MM.1S (cell line): ENCODE results near the gene CRYBA2.

Experiments
- DNase-seq: peaks from one replicate; pipeline ENCODE4 v3.0.0-alpha.2; 2015
- H2AFZ ChIP-seq: fragments of 300-600 bp; sonication (generic); 2 replicates; pipeline ENCODE4 v1.6.0; 2016; ENCODE audit warnings: antibody characterized with exemption, low read length
- H3F3A ChIP-seq: fragments of 300-600 bp; sonication (generic); 2 replicates; pipeline ENCODE4 v1.6.1; 2016; ENCODE audit warnings: mild to moderate bottlenecking, antibody characterized with exemption, low read length, moderate library complexity, mixed read lengths; ENCODE audit not compliant: insufficient read depth
- H3K27ac ChIP-seq: fragments of 300-600 bp; sonication (generic); 2 replicates; pipeline ENCODE4 v1.5.1; 2016; ENCODE audit warnings: mild to moderate bottlenecking, low read length
- H3K27me3 ChIP-seq: fragments of 300-600 bp; sonication (generic); replicated peaks from 2 replicates; pipeline ENCODE4 v1.6.0; 2016; ENCODE audit warnings: low read length; ENCODE audit not compliant: insufficient read depth
- H3K36me3 ChIP-seq: fragments of 300-600 bp; sonication (generic); replicated peaks from 2 replicates; pipeline ENCODE4 v1.6.1; 2016; ENCODE audit warnings: mild to moderate bottlenecking, low read length, mixed read lengths; ENCODE audit not compliant: insufficient read depth
- H3K4me1 ChIP-seq: fragments of 300-600 bp; sonication (generic); 2 replicates; pipeline ENCODE4 v1.6.1; 2016; ENCODE audit warnings: low read length, mixed read lengths
- H3K4me2 ChIP-seq: fragments of 300-600 bp; sonication (generic); 2 replicates; pipeline ENCODE4 v1.6.0; 2016; ENCODE audit warnings: low read depth, low read length
- H3K4me3 ChIP-seq: fragments of 300-600 bp; sonication (generic); 2 replicates; pipeline ENCODE4 v1.5.1; 2016; ENCODE audit warnings: low read length, mixed read lengths
- H3K79me2 ChIP-seq: fragments of 300-600 bp; sonication (generic); 2 replicates; pipeline ENCODE4 v1.6.1; 2016; ENCODE audit warnings: mixed run types, low read length, mixed read lengths
- H3K9ac ChIP-seq: fragments of 300-600 bp; sonication (generic); 2 replicates; pipeline ENCODE4 v1.6.1; 2016; ENCODE audit warnings: low read length, mixed read lengths
- H3K9me2 ChIP-seq: fragments of 300-600 bp; sonication (generic); replicated peaks from 2 replicates; pipeline ENCODE4 v1.6.1; 2016; ENCODE audit warnings: mild to moderate bottlenecking, low read length, mixed read lengths; ENCODE audit not compliant: insufficient read depth
- H3K9me3 ChIP-seq: fragments of 300-600 bp; sonication (generic); replicated peaks from 2 replicates; pipeline ENCODE4 v1.6.1; 2016; ENCODE audit warnings: mild to moderate bottlenecking, low read length, mixed read lengths; ENCODE audit not compliant: insufficient read depth
- H4K20me1 ChIP-seq: fragments of 300-600 bp; sonication (generic); 2 replicates; pipeline ENCODE4 v1.6.1; 2016; ENCODE audit warnings: mild to moderate bottlenecking, low read length, moderate library complexity, mixed read lengths; ENCODE audit not compliant: insufficient read depth
- CTCF ChIP-seq: fragments of 300-600 bp; sonication (generic); IDR thresholded peaks from 2 replicates; pipeline ENCODE4 v1.5.1; 2016; ENCODE audit warnings: antibody characterized with exemption, low read length, mixed read lengths
- EZH2 ChIP-seq: fragments of 300-600 bp; sonication (generic); optimal IDR thresholded peaks from 2 replicates; pipeline ENCODE3; 2017; ENCODE audit warnings: low read depth, mild to moderate bottlenecking, antibody characterized with exemption, low read length, mixed read lengths
- EZH2phosphoT487 ChIP-seq: fragments of 300-600 bp; sonication (generic); IDR thresholded peaks from 2 replicates; pipeline ENCODE4 v1.6.1; 2018; ENCODE audit warnings: antibody characterized with exemption, low read length

CRYBA2 gene

GRCh38 chr2:218953366-218953954 is 39.8 kb downstream of the CRYBA2 start:
- no peaks in the 10 kb centered on the region for H3F3A ChIP-seq
- peak; percentile 14; the same call in 1 of the 2 replicates for TF ChIP-seq CTCF
- TF ChIP-seq EZH2, result no peak

GRCh38 chr2:218952160-218952559 is 41.1 kb downstream of the CRYBA2 start:
- H3K9me3 ChIP-seq, result no peaks in the 10 kb centered on the region
- no peaks in the 10 kb centered on the region for H3K9me2 ChIP-seq
- H3K36me3 ChIP-seq, result no peaks in the 10 kb centered on the region
- no peaks in the 10 kb centered on the region for H4K20me1 ChIP-seq
- no peaks in the 10 kb centered on the region for H3K79me2 ChIP-seq
- peaks cover 45% of the 10 kb centered on the region for H3K27me3 ChIP-seq
- no peaks in the 10 kb centered on the region for H3K4me1 ChIP-seq
- H3F3A ChIP-seq, result no peaks in the 10 kb centered on the region
- no peak for DNase-seq
- H3K4me2 ChIP-seq, result no peak overlapping the region
- no peak overlapping the region for H2AFZ ChIP-seq
- no peak for TF ChIP-seq CTCF
- H3K4me3 ChIP-seq, result no peak overlapping the region
- H3K9ac ChIP-seq, result no peak overlapping the region
- H3K27ac ChIP-seq, result no peak overlapping the region

More at GRCh38 chr2:218953366-218953954, 39.8 kb downstream of the CRYBA2 start:
- H3K27me3 ChIP-seq, result peaks cover 51% of the 10 kb centered on the region
- no peak overlapping the region for H3K9ac ChIP-seq
- no peaks in the 10 kb centered on the region for H3K9me3 ChIP-seq
- no peak overlapping the region for H3K4me3 ChIP-seq
- no peaks in the 10 kb centered on the region for H3K9me2 ChIP-seq
- no peak overlapping the region for H3K27ac ChIP-seq
- no peaks in the 10 kb centered on the region for H3K36me3 ChIP-seq
- no peak for DNase-seq
- no peaks in the 10 kb centered on the region for H4K20me1 ChIP-seq
- no peak overlapping the region for H2AFZ ChIP-seq
- no peaks in the 10 kb centered on the region for H3K4me1 ChIP-seq
- H3K79me2 ChIP-seq, result no peaks in the 10 kb centered on the region
- H3K4me2 ChIP-seq, result no peak overlapping the region

- no peak for DNase-seq
- H3K9ac ChIP-seq, result no peak overlapping the region
- no peaks in the 10 kb centered on the region for H3K9me2 ChIP-seq
- no peak overlapping the region for H3K27ac ChIP-seq
- no peaks in the 10 kb centered on the region for H3K4me1 ChIP-seq
- no peaks in the 10 kb centered on the region for H4K20me1 ChIP-seq
- H3K79me2 ChIP-seq, result no peaks in the 10 kb centered on the region
- H3K9me3 ChIP-seq, result no peaks in the 10 kb centered on the region
- no peak overlapping the region for H3K4me3 ChIP-seq
- TF ChIP-seq CTCF (no peak), EZH2phosphoT487 (no peak), EZH2 (no peak)
- H2AFZ ChIP-seq, result no peak overlapping the region
- H3K27me3 ChIP-seq, result peaks cover 23% of the 10 kb centered on the region
- no peaks in the 10 kb centered on the region for H3F3A ChIP-seq
- H3K4me2 ChIP-seq, result no peak overlapping the region
- no peaks in the 10 kb centered on the region for H3K36me3 ChIP-seq
Observed at GRCh38 chr2:218946621-218947020, 46.6 kb downstream of the CRYBA2 start.
